WTC11 (cell line): Measurements from ENCODE around the gene ATP2B3. TPM values are rescaled to one million over a fixed set of nuclear protein-coding genes. Genes with fewer than 3 reads are reported as not detected.

Source experiments
- ATAC-seq: fragments of 200-7000 bp; cut with Tn5 transposase; 2 replicates; pipeline ENCODE4 v1.10.0; 2021; ENCODE audit warnings: mild to moderate bottlenecking, moderate library complexity
- CTCF ChIA-PET: fragments of 300-600 bp; sonication (Branson Sonifier 250); formaldehyde crosslinking; loops from one replicate; lab custom pipeline; 2021; ENCODE audit warnings: antibody characterized with exemption; lab: Charles Lee
- POLR2A ChIA-PET: fragments of 350-600 bp; sonication (Branson Sonifier 250); formaldehyde crosslinking; loops from one replicate; lab custom pipeline; 2021; ENCODE audit warnings: antibody characterized with exemption; lab: Charles Lee
- DNase-seq: peaks from one replicate; pipeline ENCODE4 v3.0.0; 2021; ENCODE audit warnings: low spot score
- H3K27ac Mint-ChIP-seq: 2 replicates; pipeline ENCODE4 v1.8.0; 2021; ENCODE audit warnings: mixed read lengths
- H3K27me3 Mint-ChIP-seq: 2 replicates; pipeline ENCODE4 v1.8.0; 2021; ENCODE audit warnings: low read depth, mild to moderate bottlenecking, moderate library complexity, mixed read lengths
- H3K36me3 Mint-ChIP-seq: 2 replicates; pipeline ENCODE4 v1.8.0; 2021; ENCODE audit warnings: mixed read lengths
- H3K4me1 Mint-ChIP-seq: 2 replicates; pipeline ENCODE4 v1.8.0; 2022; ENCODE audit warnings: mixed read lengths
- H3K4me3 Mint-ChIP-seq: 2 replicates; pipeline ENCODE4 v1.8.0; 2021; ENCODE audit warnings: mild to moderate bottlenecking, moderate library complexity, mixed read lengths
- H3K9me3 Mint-ChIP-seq: 2 replicates; pipeline ENCODE4 v1.8.0; 2021; ENCODE audit warnings: mixed read lengths
- ESRRA ChIP-seq: sonication (generic); formaldehyde crosslinking; IDR thresholded peaks from 2 replicates; pipeline ENCODE4 v1.8.1; 2022; ENCODE audit warnings: mild to moderate bottlenecking, missing genetic modification reagents, borderline replicate concordance
- HMGA2 ChIP-seq: fragments of 250-450 bp; sonication (Bioruptor Pico); IDR thresholded peaks from 2 replicates; pipeline ENCODE4 v1.4.0; 2021; ENCODE audit warnings: mild to moderate bottlenecking, moderate library complexity
- MYBL2 ChIP-seq: sonication (generic); formaldehyde crosslinking; IDR thresholded peaks from 2 replicates; pipeline ENCODE4 v1.8.1; 2023; ENCODE audit warnings: mild to moderate bottlenecking, moderate library complexity, missing genetic modification reagents
- NR2C2 ChIP-seq: sonication (generic); formaldehyde crosslinking; IDR thresholded peaks from 2 replicates; pipeline ENCODE4 v1.8.0; 2022; ENCODE audit warnings: mild to moderate bottlenecking, missing genetic modification reagents
- TEAD4 ChIP-seq: sonication (generic); formaldehyde crosslinking; IDR thresholded peaks from 2 replicates; pipeline ENCODE4 v1.8.0; 2022; ENCODE audit warnings: mild to moderate bottlenecking, missing genetic modification reagents
- ZNF138 ChIP-seq: sonication (generic); formaldehyde crosslinking; conservative IDR thresholded peaks from 2 replicates; pipeline ENCODE4 v1.8.1; 2022; ENCODE audit warnings: mild to moderate bottlenecking, moderate library complexity, missing genetic modification reagents
- ZNF232 ChIP-seq: sonication (generic); formaldehyde crosslinking; IDR thresholded peaks from 2 replicates; pipeline ENCODE4 v1.8.0; 2022; ENCODE audit warnings: mild to moderate bottlenecking, missing genetic modification reagents
- total RNA-seq: library from RNA; stranded (reverse); gene quantifications from 3 replicates; pipeline ENCODE4 v1.2.3, GENCODE V29; 2021
- TF ChIP-seq, protein P1 (sequence below): sonication (generic); formaldehyde crosslinking; IDR thresholded peaks from 2 replicates; pipeline ENCODE4 v1.8.0; 2023; ENCODE audit warnings: missing genetic modification reagents, mild to moderate bottlenecking, borderline replicate concordance
- TF ChIP-seq, protein P2 (sequence below): fragments of 250-450 bp; sonication (Bioruptor Pico); conservative IDR thresholded peaks from 2 replicates; pipeline ENCODE4 v1.9.0; 2021; ENCODE audit warnings: mild to moderate bottlenecking
- TF ChIP-seq, protein P3 (sequence below): sonication (generic); formaldehyde crosslinking; IDR thresholded peaks from 2 replicates; pipeline ENCODE4 v1.8.1; 2023; ENCODE audit warnings: mild to moderate bottlenecking, missing genetic modification reagents, moderate library complexity
- TF ChIP-seq, protein P4 (sequence below): sonication (generic); formaldehyde crosslinking; IDR thresholded peaks from 2 replicates; pipeline ENCODE4 v1.8.1; 2023; ENCODE audit warnings: mild to moderate bottlenecking, moderate library complexity, missing genetic modification reagents
- TF ChIP-seq, protein P5 (sequence below): fragments of 250-450 bp; sonication (Bioruptor Pico); IDR thresholded peaks from 2 replicates; pipeline ENCODE4 v2.1.2; 2022; ENCODE audit warnings: mild to moderate bottlenecking, moderate library complexity
- TF ChIP-seq, protein P6 (sequence below): sonication (generic); formaldehyde crosslinking; IDR thresholded peaks from 2 replicates; pipeline ENCODE4 v1.8.1; 2023; ENCODE audit warnings: mild to moderate bottlenecking, missing genetic modification reagents
- TF ChIP-seq, protein P7 (sequence below): fragments of 250-450 bp; sonication (Bioruptor Pico); IDR thresholded peaks from 2 replicates; pipeline ENCODE4 v1.9.0; 2021; ENCODE audit warnings: mild to moderate bottlenecking

ATP2B3 gene
- total RNA-seq, 1 experiment from 2014 or later, result 0.28 TPM

DNA sequence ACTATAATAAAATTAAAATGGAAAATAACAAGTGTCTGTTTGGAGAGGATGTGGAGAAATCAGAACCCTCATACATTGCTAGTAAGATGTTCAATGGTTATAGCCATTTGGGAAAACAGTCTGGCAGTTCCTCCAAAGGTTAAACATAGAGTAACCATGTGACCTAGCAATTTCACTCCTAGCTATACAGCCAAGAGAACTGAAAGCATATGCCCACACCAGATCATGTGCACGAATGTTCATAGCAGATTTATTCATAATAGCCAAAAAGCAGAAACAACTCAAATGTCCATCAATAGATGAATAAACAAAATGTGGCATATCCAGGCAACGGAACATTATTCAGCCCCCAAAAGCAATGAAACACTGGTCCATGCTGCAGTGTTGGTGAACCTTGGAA is 90.9 kb downstream of the ATP2B3 start (continued):
- TF ChIP-seq, protein P1, sequence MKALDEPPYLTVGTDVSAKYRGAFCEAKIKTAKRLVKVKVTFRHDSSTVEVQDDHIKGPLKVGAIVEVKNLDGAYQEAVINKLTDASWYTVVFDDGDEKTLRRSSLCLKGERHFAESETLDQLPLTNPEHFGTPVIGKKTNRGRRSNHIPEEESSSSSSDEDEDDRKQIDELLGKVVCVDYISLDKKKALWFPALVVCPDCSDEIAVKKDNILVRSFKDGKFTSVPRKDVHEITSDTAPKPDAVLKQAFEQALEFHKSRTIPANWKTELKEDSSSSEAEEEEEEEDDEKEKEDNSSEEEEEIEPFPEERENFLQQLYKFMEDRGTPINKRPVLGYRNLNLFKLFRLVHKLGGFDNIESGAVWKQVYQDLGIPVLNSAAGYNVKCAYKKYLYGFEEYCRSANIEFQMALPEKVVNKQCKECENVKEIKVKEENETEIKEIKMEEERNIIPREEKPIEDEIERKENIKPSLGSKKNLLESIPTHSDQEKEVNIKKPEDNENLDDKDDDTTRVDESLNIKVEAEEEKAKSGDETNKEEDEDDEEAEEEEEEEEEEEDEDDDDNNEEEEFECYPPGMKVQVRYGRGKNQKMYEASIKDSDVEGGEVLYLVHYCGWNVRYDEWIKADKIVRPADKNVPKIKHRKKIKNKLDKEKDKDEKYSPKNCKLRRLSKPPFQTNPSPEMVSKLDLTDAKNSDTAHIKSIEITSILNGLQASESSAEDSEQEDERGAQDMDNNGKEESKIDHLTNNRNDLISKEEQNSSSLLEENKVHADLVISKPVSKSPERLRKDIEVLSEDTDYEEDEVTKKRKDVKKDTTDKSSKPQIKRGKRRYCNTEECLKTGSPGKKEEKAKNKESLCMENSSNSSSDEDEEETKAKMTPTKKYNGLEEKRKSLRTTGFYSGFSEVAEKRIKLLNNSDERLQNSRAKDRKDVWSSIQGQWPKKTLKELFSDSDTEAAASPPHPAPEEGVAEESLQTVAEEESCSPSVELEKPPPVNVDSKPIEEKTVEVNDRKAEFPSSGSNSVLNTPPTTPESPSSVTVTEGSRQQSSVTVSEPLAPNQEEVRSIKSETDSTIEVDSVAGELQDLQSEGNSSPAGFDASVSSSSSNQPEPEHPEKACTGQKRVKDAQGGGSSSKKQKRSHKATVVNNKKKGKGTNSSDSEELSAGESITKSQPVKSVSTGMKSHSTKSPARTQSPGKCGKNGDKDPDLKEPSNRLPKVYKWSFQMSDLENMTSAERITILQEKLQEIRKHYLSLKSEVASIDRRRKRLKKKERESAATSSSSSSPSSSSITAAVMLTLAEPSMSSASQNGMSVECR (CRISPR knock-in tag), result no peak
- TF ChIP-seq, protein P2, sequence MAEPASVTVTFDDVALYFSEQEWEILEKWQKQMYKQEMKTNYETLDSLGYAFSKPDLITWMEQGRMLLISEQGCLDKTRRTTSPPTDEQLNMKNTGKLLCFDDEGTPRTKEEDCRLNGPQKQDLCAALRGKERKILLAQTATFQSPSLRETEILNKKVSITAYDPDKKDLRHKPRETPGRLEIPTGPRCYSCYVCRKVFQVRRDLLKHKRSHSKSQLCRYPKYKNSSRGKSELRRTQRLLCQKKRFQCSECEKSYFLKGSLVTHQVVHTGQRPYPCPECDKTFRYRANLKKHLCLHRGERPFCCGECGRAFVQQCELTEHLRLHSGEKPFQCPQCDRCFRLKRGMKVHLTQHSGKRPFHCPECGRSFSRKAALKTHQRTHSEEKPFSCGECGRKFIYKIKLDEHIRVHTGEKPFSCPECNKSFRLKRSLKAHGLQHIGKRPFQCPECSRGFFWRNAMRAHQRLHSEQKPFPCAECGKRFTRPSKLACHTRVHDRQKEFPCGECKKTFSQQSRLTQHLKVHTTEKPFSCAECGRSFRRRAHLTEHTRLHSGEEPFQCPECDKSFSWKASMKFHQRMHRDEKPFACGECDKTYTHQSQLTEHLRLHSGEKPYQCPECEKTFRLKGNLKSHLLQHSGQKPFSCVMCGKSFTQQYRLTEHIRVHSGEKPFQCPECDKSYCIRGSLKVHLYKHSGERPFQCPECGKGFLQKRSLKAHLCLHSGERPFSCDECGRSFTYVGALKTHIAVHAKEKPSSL, result no peak
- TF ChIP-seq, protein P3, sequence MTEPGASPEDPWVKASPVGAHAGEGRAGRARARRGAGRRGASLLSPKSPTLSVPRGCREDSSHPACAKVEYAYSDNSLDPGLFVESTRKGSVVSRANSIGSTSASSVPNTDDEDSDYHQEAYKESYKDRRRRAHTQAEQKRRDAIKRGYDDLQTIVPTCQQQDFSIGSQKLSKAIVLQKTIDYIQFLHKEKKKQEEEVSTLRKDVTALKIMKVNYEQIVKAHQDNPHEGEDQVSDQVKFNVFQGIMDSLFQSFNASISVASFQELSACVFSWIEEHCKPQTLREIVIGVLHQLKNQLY (CRISPR knock-in tag), result no peak
- TF ChIP-seq NR2C2 (CRISPR knock-in tag) (no peak), TEAD4 (CRISPR knock-in tag) (no peak)
- TF ChIP-seq, protein P4, sequence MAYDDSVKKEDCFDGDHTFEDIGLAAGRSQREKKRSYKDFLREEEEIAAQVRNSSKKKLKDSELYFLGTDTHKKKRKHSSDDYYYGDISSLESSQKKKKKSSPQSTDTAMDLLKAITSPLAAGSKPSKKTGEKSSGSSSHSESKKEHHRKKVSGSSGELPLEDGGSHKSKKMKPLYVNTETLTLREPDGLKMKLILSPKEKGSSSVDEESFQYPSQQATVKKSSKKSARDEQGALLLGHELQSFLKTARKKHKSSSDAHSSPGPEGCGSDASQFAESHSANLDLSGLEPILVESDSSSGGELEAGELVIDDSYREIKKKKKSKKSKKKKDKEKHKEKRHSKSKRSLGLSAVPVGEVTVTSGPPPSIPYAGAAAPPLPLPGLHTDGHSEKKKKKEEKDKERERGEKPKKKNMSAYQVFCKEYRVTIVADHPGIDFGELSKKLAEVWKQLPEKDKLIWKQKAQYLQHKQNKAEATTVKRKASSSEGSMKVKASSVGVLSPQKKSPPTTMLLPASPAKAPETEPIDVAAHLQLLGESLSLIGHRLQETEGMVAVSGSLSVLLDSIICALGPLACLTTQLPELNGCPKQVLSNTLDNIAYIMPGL (CRISPR knock-in tag), result no peak

DNA sequence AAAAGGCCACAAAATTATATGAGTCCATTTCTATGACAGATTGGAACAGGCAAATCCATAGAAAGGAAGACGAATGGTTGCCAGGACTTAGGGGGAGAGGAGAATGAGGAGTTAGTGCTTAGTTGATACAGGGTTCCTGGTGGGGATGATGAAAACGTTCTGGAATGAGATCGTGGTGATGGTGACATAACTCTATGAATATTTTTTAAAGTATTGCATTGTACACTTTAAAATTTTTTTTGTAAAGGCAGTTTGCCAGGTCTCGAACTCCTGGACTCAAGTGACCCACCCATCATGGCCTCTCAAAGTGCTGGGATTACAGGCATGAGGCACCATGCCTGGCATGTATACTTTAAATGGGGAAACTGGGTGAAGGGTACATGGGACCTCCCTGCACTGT is 91.4 kb downstream of the ATP2B3 start:
- H3K9me3 Mint-ChIP-seq, result no peaks in the 10 kb centered on the region
- no peak for DNase-seq
- TF ChIP-seq ZNF138, result no peak
- TF ChIP-seq NR2C2 (CRISPR knock-in tag), result no peak
- TF ChIP-seq, protein P5, sequence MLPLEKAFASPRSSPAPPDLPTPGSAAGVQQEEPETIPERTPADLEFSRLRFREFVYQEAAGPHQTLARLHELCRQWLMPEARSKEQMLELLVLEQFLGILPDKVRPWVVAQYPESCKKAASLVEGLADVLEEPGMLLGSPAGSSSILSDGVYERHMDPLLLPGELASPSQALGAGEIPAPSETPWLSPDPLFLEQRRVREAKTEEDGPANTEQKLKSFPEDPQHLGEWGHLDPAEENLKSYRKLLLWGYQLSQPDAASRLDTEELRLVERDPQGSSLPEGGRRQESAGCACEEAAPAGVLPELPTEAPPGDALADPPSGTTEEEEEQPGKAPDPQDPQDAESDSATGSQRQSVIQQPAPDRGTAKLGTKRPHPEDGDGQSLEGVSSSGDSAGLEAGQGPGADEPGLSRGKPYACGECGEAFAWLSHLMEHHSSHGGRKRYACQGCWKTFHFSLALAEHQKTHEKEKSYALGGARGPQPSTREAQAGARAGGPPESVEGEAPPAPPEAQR (CRISPR knock-in tag), result no peak
- no peak for TF ChIP-seq HMGA2 (CRISPR knock-in tag)
- no peak for TF ChIP-seq ESRRA (CRISPR knock-in tag)
- TF ChIP-seq, protein P6, sequence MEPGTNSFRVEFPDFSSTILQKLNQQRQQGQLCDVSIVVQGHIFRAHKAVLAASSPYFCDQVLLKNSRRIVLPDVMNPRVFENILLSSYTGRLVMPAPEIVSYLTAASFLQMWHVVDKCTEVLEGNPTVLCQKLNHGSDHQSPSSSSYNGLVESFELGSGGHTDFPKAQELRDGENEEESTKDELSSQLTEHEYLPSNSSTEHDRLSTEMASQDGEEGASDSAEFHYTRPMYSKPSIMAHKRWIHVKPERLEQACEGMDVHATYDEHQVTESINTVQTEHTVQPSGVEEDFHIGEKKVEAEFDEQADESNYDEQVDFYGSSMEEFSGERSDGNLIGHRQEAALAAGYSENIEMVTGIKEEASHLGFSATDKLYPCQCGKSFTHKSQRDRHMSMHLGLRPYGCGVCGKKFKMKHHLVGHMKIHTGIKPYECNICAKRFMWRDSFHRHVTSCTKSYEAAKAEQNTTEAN (CRISPR knock-in tag), result no peak
- no peak for TF ChIP-seq ZNF232 (CRISPR knock-in tag)
- TF ChIP-seq MYBL2, result no peak
- TF ChIP-seq, protein P7, sequence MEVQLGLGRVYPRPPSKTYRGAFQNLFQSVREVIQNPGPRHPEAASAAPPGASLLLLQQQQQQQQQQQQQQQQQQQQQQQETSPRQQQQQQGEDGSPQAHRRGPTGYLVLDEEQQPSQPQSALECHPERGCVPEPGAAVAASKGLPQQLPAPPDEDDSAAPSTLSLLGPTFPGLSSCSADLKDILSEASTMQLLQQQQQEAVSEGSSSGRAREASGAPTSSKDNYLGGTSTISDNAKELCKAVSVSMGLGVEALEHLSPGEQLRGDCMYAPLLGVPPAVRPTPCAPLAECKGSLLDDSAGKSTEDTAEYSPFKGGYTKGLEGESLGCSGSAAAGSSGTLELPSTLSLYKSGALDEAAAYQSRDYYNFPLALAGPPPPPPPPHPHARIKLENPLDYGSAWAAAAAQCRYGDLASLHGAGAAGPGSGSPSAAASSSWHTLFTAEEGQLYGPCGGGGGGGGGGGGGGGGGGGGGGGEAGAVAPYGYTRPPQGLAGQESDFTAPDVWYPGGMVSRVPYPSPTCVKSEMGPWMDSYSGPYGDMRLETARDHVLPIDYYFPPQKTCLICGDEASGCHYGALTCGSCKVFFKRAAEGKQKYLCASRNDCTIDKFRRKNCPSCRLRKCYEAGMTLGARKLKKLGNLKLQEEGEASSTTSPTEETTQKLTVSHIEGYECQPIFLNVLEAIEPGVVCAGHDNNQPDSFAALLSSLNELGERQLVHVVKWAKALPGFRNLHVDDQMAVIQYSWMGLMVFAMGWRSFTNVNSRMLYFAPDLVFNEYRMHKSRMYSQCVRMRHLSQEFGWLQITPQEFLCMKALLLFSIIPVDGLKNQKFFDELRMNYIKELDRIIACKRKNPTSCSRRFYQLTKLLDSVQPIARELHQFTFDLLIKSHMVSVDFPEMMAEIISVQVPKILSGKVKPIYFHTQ (CRISPR knock-in tag), result no peak
- no peak overlapping the region for H3K4me3 Mint-ChIP-seq
- no peaks in the 10 kb centered on the region for H3K4me1 Mint-ChIP-seq
- H3K27ac Mint-ChIP-seq, result no peak overlapping the region
- ATAC-seq, result no peak
- ChIA-PET CTCF (interaction anchor here (0.9 to 2.6 kb wide), 8 partner anchors 9 to 100 kb away, joined by 3 to 58 read pairs (median 11); no protein-coding TSS in a partner anchor), POLR2A (no interaction called here)
- peaks cover 46% of the 10 kb centered on the region for H3K27me3 Mint-ChIP-seq
- H3K36me3 Mint-ChIP-seq, result no peaks in the 10 kb centered on the region
